Fibroblast of the aortic adventitia (primary cell): ENCODE results near the gene ITGB6. TPM values are rescaled to one million over a fixed set of nuclear protein-coding genes. Genes with fewer than 3 reads are reported as not detected.
A peak's percentile ranks its signal among the peaks of the same experiment; 100 is the strongest.

Experiments used
- DNase-seq: peaks from one replicate; pipeline ENCODE4 v3.0.0-alpha.2; 2010; ENCODE audit warnings: low read depth
- H3K4me3 ChIP-seq: 2 replicates; pipeline ENCODE4 v1.5.1; 2011; ENCODE audit warnings: low read depth, mild to moderate bottlenecking, control low read depth, low read length, moderate library complexity
- CTCF ChIP-seq: IDR thresholded peaks from 2 replicates; pipeline ENCODE4 v1.5.1; 2011; ENCODE audit warnings: mild to moderate bottlenecking, low read length, control low read depth, inconsistent platforms; ENCODE audit not compliant: insufficient read depth
- total RNA-seq: library from RNA; depleted of rRNA; stranded (reverse); fragments of >200 nt; gene quantifications from 2 replicates; pipeline ENCODE4 v1.2.3, GENCODE V29; 2012; ENCODE audit warnings: low replicate concordance

Gene ITGB6
- total RNA-seq: under 0.01 TPM in 1 of 2 replicates, not detected in the other

GRCh38 chr2:160199683-160200389, at the start of gene ITGB6:
TSS of gene ITGB6 (minus strand) at chr2:160200272. CDS start at chr2:160200063, 209 bp downstream.
- TF ChIP-seq CTCF: no peak
- no peak for DNase-seq
- H3K4me3 ChIP-seq: no peak within 1 kb of the TSS

- no peak for DNase-seq
- TF ChIP-seq CTCF: no peak
- H3K4me3 ChIP-seq: no peak overlapping the region
Observed at GRCh38 chr2:160247296-160248035, 47.4 kb upstream of the ITGB6 start.

- peak; percentile 47 for DNase-seq
- TF ChIP-seq CTCF: no peak
- no peak overlapping the region for H3K4me3 ChIP-seq
Observed at GRCh38 chr2:160246356-160246755, 46.3 kb upstream of the ITGB6 start.

GRCh38 chr2:160245614-160246155, 45.6 kb upstream of the ITGB6 start:
- no peak for DNase-seq
- no peak for TF ChIP-seq CTCF
- H3K4me3 ChIP-seq: no peak overlapping the region

- TF ChIP-seq CTCF: no peak
- no peak overlapping the region for H3K4me3 ChIP-seq
- no peak for DNase-seq
Observed at GRCh38 chr2:160242893-160243564, 43.0 kb upstream of the ITGB6 start.

- no peak overlapping the region for H3K4me3 ChIP-seq
- DNase-seq: peak; percentile 85
- TF ChIP-seq CTCF: no peak
Observed at GRCh38 chr2:160241251-160242137, 41.4 kb upstream of the ITGB6 start.
